DMS114 treated with DMSO at 0.1 percent for 48 hours (cell line): ENCODE data around the gene DEDD.

Experiments used
- DNase-seq: peaks from one replicate; lab custom pipeline; 2025; ENCODE audit not compliant: unreplicated experiment; lab: John Stamatoyannopoulos, UW

The DEDD gene

GRCh38 chr1:161076410-161076809 lies 56.1 kb downstream of the DEDD start:
- no peak for DNase-seq

- DNase-seq: no peak
Observed at GRCh38 chr1:161074676-161075368, 57.6 kb downstream of the DEDD start.

- no peak for DNase-seq
Observed at GRCh38 chr1:161073474-161074121, 58.9 kb downstream of the DEDD start.

- DNase-seq: no peak
Observed at GRCh38 chr1:161072751-161073449, 59.6 kb downstream of the DEDD start.

GRCh38 chr1:161071886-161072371 lies 60.5 kb downstream of the DEDD start:
- DNase-seq: no peak
